ENCODE data around the gene FUOM. TPM values are rescaled to one million over a fixed set of nuclear protein-coding genes. Genes with fewer than 3 reads are reported as not detected.

FUOM gene
- total and polyA plus RNA-seq, 9 of the 15 experiments (the other 6 are each of a cell fraction or from before 2014, with no cell fraction given), result 1.8 to 96.1 (median 27.0) TPM

GRCh38 chr10:133378251-133379096 lies 20.7 kb upstream of the FUOM start:
- peak; percentile 72 for ATAC-seq
- in situ Hi-C loops (cut with MboI), result no loop called here
- H3K27ac ChIP-seq (ENCODE audit: extremely low read depth, low read depth, low read length), result no peak overlapping the region; the same call in 2 of the 3 replicates
- peak overlapping the region; percentile 86 for H3K4me2 ChIP-seq (ENCODE audit: insufficient read depth, low read length)
- FAIRE-seq, result no peak
- H3K27me3 ChIP-seq (ENCODE audit: control insufficient read depth in 2 of 2, insufficient read depth in 2 of 2, low read length in 2 of 2), result no peaks in the 10 kb centered on the region
- H3K9me1 ChIP-seq (ENCODE audit: control insufficient read depth, insufficient read depth, low read length), result no peaks in the 10 kb centered on the region
- peak; percentile 56 to 66 (median 62) for DNase-seq (ENCODE audit: extremely low read depth in 1 of 4, low spot score in 3 of 4)
- peak overlapping the region; percentile 49 to 92; a peak in 3 of 4 replicates for H3K9ac ChIP-seq (ENCODE audit: insufficient read depth in 1 of 2, low read depth in 2 of 2, low read length in 2 of 2)
- H3K9me3 ChIP-seq (replicated peaks; ENCODE audit: control insufficient read depth, insufficient read depth, low read depth, low read length), result no peaks in the 10 kb centered on the region
- H3K36me3 ChIP-seq (ENCODE audit: control insufficient read depth, insufficient read depth, low read length), result no peaks in the 10 kb centered on the region
- H4K20me1 ChIP-seq (replicated peaks; ENCODE audit: control insufficient read depth, insufficient read depth, low read length), result no peaks in the 10 kb centered on the region
- peaks cover 7 to 41% of the 10 kb centered on the region in 2 experiments; a peak in 3 of 5 replicates for H3K4me1 ChIP-seq (replicated peaks in 1 of 2; ENCODE audit: control insufficient read depth in 2 of 2, insufficient read depth in 2 of 2, low read length in 2 of 2)
- ChIA-PET POLR2A (interaction anchor here (0.6 to 0.8 kb wide), 2 partner anchors 8 to 12 kb away, joined by 3 to 4 read pairs; no protein-coding TSS in a partner anchor), CTCF (ENCODE audit: low intra/inter-chr PET ratio) (no interaction called here)
- H2AFZ ChIP-seq (ENCODE audit: low read depth, low read length), result peak overlapping the region; percentile 87
- WGBS (ENCODE audit: insufficient coverage, low coverage, missing lambda C conversion rate), result 0% methylated on average over 26 of the region's 90 CpGs
- BruUV-seq (replicated peaks), result no TSS peak
- no peaks in the 10 kb centered on the region; the same call in 2 of the 3 replicates for H3K79me2 ChIP-seq (ENCODE audit: control insufficient read depth, insufficient read depth, low read length)
- H3K4me3 ChIP-seq, result peak overlapping the region; percentile 56
- intact Hi-C loops (cut with micrococcal nuclease), result no loop called here
- TF ChIP-seq PRDM10 (IDR thresholded peaks at IDR 0.05; ENCODE audit: partially characterized antibody), result no peak
- no peak for TF ChIP-seq FOXJ3 (CRISPR knock-in tag; IDR thresholded peaks at IDR 0.05)
- no peak for TF ChIP-seq ZNF740 (CRISPR knock-in tag; IDR thresholded peaks at IDR 0.05)
- TF ChIP-seq ZNF740 (tag; IDR thresholded peaks at IDR 0.05), result no peak
- TF ChIP-seq PCBP2 (IDR thresholded peaks at IDR 0.05; ENCODE audit: low read depth, low read length, poor library complexity, severe bottlenecking), result no peak
- TF ChIP-seq, protein P1, sequence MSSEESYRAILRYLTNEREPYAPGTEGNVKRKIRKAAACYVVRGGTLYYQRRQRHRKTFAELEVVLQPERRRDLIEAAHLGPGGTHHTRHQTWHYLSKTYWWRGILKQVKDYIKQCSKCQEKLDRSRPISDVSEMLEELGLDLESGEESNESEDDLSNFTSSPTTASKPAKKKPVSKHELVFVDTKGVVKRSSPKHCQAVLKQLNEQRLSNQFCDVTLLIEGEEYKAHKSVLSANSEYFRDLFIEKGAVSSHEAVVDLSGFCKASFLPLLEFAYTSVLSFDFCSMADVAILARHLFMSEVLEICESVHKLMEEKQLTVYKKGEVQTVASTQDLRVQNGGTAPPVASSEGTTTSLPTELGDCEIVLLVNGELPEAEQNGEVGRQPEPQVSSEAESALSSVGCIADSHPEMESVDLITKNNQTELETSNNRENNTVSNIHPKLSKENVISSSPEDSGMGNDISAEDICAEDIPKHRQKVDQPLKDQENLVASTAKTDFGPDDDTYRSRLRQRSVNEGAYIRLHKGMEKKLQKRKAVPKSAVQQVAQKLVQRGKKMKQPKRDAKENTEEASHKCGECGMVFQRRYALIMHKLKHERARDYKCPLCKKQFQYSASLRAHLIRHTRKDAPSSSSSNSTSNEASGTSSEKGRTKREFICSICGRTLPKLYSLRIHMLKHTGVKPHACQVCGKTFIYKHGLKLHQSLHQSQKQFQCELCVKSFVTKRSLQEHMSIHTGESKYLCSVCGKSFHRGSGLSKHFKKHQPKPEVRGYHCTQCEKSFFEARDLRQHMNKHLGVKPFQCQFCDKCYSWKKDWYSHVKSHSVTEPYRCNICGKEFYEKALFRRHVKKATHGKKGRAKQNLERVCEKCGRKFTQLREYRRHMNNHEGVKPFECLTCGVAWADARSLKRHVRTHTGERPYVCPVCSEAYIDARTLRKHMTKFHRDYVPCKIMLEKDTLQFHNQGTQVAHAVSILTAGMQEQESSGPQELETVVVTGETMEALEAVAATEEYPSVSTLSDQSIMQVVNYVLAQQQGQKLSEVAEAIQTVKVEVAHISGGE (CRISPR knock-in tag; IDR thresholded peaks at IDR 0.05), result peak in 1 of 3 experiments; percentile 81; a peak in 2 of 6 replicates
- no peak for TF ChIP-seq ATF3 (IDR thresholded peaks at IDR 0.05)
- no peak for TF ChIP-seq ATF3 (CRISPR knock-in tag; conservative IDR thresholded peaks at IDR 0.05)
- TF ChIP-seq ZFX (CRISPR knock-in tag; IDR thresholded peaks at IDR 0.05), result peak; percentile 63
- TF ChIP-seq ZNF253 (CRISPR knock-in tag; conservative IDR thresholded peaks at IDR 0.05), result no peak

Data from K562 (cell line).